HL-60 (cell line): ENCODE data around the gene TRMT61A.

Experiments
- CTCF ChIP-seq: IDR thresholded peaks from one replicate; pipeline ENCODE4 v1.5.1; 2011; ENCODE audit warnings: low read length, control low read depth, inconsistent platforms; ENCODE audit not compliant: insufficient read depth
- POLR2AphosphoS5 ChIP-seq: IDR thresholded peaks from 2 replicates; pipeline ENCODE4 v1.6.1; 2012; ENCODE audit warnings: low read depth

GRCh38 chr14:103539056-103539825, 10.2 kb downstream of the TRMT61A start:
- TF ChIP-seq CTCF (no peak), POLR2AphosphoS5 (no peak)
